A549 (cell line): ENCODE measurements around the gene OTULIN. TPM values are rescaled to one million over a fixed set of nuclear protein-coding genes. Genes with fewer than 3 reads are reported as not detected.

Experiments
- ATAC-seq, 2 experiments: fragments of 200-7000 bp in 1 of 2; fragments of >200 bp in 1 of 2; cut with Nextera tagmentation in 1 of 2; cut with Tn5 transposase in 1 of 2; 3 replicates each; pipeline versions ENCODE4 v1.8.0 to v1.9.1; 2018 to 2020; ENCODE audit warnings: mild to moderate bottlenecking in 1 of 2, moderate library complexity in 1 of 2
- CTCF ChIA-PET: fragments of 300-600 bp; sonication (Branson Sonifier 250); formaldehyde crosslinking; extraction: SDS; loops from one replicate; lab custom pipeline; 2021; ENCODE audit warnings: antibody characterized with exemption, inconsistent platforms; lab: Yijun Ruan, JAX
- POLR2A ChIA-PET: fragments of 350-600 bp; formaldehyde crosslinking; extraction: SDS; loops from one replicate; lab custom pipeline; 2021; ENCODE audit warnings: antibody characterized with exemption, inconsistent platforms; lab: Yijun Ruan, JAX
- DNase-seq, 2 experiments: peaks; one replicate each; pipeline versions ENCODE4 v3.0.0 to v3.0.0-alpha.2; 2011 to 2016; ENCODE audit warnings: low read depth in 1 of 2, low spot score in 1 of 2
- FAIRE-seq: peaks from 2 replicates; lab custom pipeline; 2011; peaks lifted over from hg19 to GRCh38; lab: Jason Lieb, UNC
- H3K27ac ChIP-seq, 2 experiments: fragments of >200 bp; sonication (Bioruptor Twin); formaldehyde crosslinking; 3 replicates each; pipeline ENCODE4 v1.5.1; 2016 to 2017
- H3K4me1 ChIP-seq: fragments of >200 bp; sonication (Bioruptor Twin); formaldehyde crosslinking; 3 replicates; pipeline ENCODE4 v1.6.1; 2016
- H3K4me2 ChIP-seq: fragments of >200 bp; sonication (Bioruptor Twin); formaldehyde crosslinking; 3 replicates; pipeline ENCODE4 v1.6.1; 2016
- H3K4me3 ChIP-seq: fragments of >200 bp; sonication (Bioruptor Twin); formaldehyde crosslinking; 3 replicates; pipeline ENCODE4 v1.5.1; 2016
- H3K9me3 ChIP-seq: fragments of >200 bp; sonication (Bioruptor Twin); formaldehyde crosslinking; 3 replicates; pipeline ENCODE4 v1.6.1; 2016
- CEBPB ChIP-seq, 2 experiments: fragments of >200 bp in 1 of 2; sonication (Bioruptor Twin) in 1 of 2; formaldehyde crosslinking in 1 of 2; IDR thresholded peaks; 2 replicates each; pipeline ENCODE4 v1.6.1; 2012 to 2016
- CHD4 ChIP-seq: fragments of 200-600 bp; sonication (generic); IDR thresholded peaks from 2 replicates; pipeline ENCODE4 v1.6.1; 2016; ENCODE audit warnings: antibody characterized with exemption, mild to moderate bottlenecking, borderline replicate concordance
- EHF ChIP-seq: fragments of 250-450 bp; sonication (Bioruptor Pico); IDR thresholded peaks from 2 replicates; pipeline ENCODE4 v1.5.0; 2020; ENCODE audit warnings: mild to moderate bottlenecking
- EP300 ChIP-seq, 2 experiments: fragments of >200 bp; sonication (Bioruptor Twin); formaldehyde crosslinking; IDR thresholded peaks; 2 replicates in 1 of 2; 3 replicates in 1 of 2; pipeline ENCODE4 v1.6.1; 2016 to 2017
- FOSB ChIP-seq: fragments of 250-450 bp; sonication (Bioruptor Pico); IDR thresholded peaks from 2 replicates; pipeline ENCODE4 v1.5.0; 2020; ENCODE audit warnings: mild to moderate bottlenecking, moderate library complexity
- FOSL2 ChIP-seq, 2 experiments: fragments of 450-650 bp in 1 of 2; fragments of >200 bp in 1 of 2; sonication (Bioruptor Twin) in 1 of 2; formaldehyde crosslinking; IDR thresholded peaks; 2 replicates each; pipeline versions ENCODE4 v1.5.0 to v1.6.1; 2016 to 2020; ENCODE audit warnings: mild to moderate bottlenecking in 1 of 2, moderate library complexity in 1 of 2
- GATA3 ChIP-seq: IDR thresholded peaks from 2 replicates; pipeline ENCODE4 v1.6.1; 2012; ENCODE audit warnings: borderline replicate concordance
- HOXB13 ChIP-seq: fragments of 250-450 bp; sonication (Bioruptor Pico); IDR thresholded peaks from 2 replicates; pipeline ENCODE4 v1.5.0; 2020; ENCODE audit warnings: low read depth, mild to moderate bottlenecking, moderate library complexity
- HOXB5 ChIP-seq: fragments of 250-450 bp; sonication (Bioruptor Pico); IDR thresholded peaks from 2 replicates; pipeline ENCODE4 v1.5.0; 2020; ENCODE audit warnings: mild to moderate bottlenecking, moderate library complexity
- JUNB ChIP-seq: fragments of >200 bp; sonication (Bioruptor Twin); formaldehyde crosslinking; IDR thresholded peaks from 2 replicates; pipeline ENCODE4 v1.6.1; 2016
- KDM1A ChIP-seq: fragments of 200-600 bp; sonication (generic); IDR thresholded peaks from 2 replicates; pipeline ENCODE4 v1.6.1; 2016; ENCODE audit warnings: low read depth, mild to moderate bottlenecking
- KDM5A ChIP-seq: fragments of 200-600 bp; sonication (generic); IDR thresholded peaks from 2 replicates; pipeline ENCODE4 v1.6.1; 2016; ENCODE audit warnings: antibody characterized with exemption, mild to moderate bottlenecking
- MYC ChIP-seq: IDR thresholded peaks from 2 replicates; pipeline ENCODE4 v1.6.1; 2012; ENCODE audit warnings: mild to moderate bottlenecking, inconsistent platforms, low read length, improper control_type of control experiment, borderline replicate concordance
- NFE2L2 ChIP-seq: fragments of 150-350 bp; conservative IDR thresholded peaks from 2 replicates; pipeline ENCODE4 v1.6.1; 2014; ENCODE audit warnings: low read length
- NR3C1 ChIP-seq: fragments of >200 bp; sonication (Bioruptor Twin); formaldehyde crosslinking; IDR thresholded peaks from 3 replicates; pipeline ENCODE4 v1.6.1; 2017
- RNF2 ChIP-seq: fragments of 200-600 bp; sonication (generic); IDR thresholded peaks from 2 replicates; pipeline ENCODE4 v1.6.1; 2016; ENCODE audit warnings: low read depth, mild to moderate bottlenecking, antibody characterized with exemption, moderate library complexity, borderline replicate concordance
- SREBF2 ChIP-seq: fragments of 450-650 bp; IDR thresholded peaks from 2 replicates; pipeline ENCODE4 v1.6.1; 2014; ENCODE audit warnings: mild to moderate bottlenecking, moderate library complexity
- TP53 ChIP-seq: fragments of 250-450 bp; sonication (Bioruptor Pico); IDR thresholded peaks from 2 replicates; pipeline ENCODE4 v1.5.0; 2021; ENCODE audit warnings: mild to moderate bottlenecking, moderate library complexity
- ZNF302 ChIP-seq: fragments of 250-450 bp; sonication (Bioruptor Pico); IDR thresholded peaks from 2 replicates; pipeline ENCODE4 v1.9.0; 2021; ENCODE audit warnings: inconsistent platforms, mild to moderate bottlenecking, moderate library complexity
- WGBS: methylation state at CpG from one replicate; pipeline ENCODE4 v1.1.6; 2017; ENCODE audit errors: missing lambda C conversion rate; 5-methylcytosine and 5-hydroxymethylcytosine counted together
- polyA plus RNA-seq, 4 experiments: library from polyadenylated mRNA; depleted of rRNA in 3 of 4; stranded (reverse); fragments of >200 nt; fragmentation: RNase III in 1 of 4; extraction: RNeasy Plus Mini Kit Qiagen cat#74134 plus additional on column Dnase treatment in 1 of 4; gene quantifications; 2 replicates in 3 of 4; 3 replicates in 1 of 4; pipeline ENCODE4 v1.2.3, GENCODE V29; 2011 to 2017
- TF ChIP-seq, protein P1 (sequence below): fragments of >200 bp; sonication (Bioruptor Twin); formaldehyde crosslinking; IDR thresholded peaks from 3 replicates; pipeline ENCODE4 v1.5.1; 2016
- TF ChIP-seq, protein P2 (sequence below): fragments of 200-600 bp; sonication (generic); IDR thresholded peaks from 2 replicates; pipeline ENCODE4 v1.6.1; 2016; ENCODE audit warnings: antibody characterized with exemption, mild to moderate bottlenecking, moderate library complexity
- TF ChIP-seq, protein P3 (sequence below): fragments of >200 bp; sonication (Bioruptor Twin); formaldehyde crosslinking; IDR thresholded peaks from 3 replicates; pipeline ENCODE4 v1.6.1; 2016
- TF ChIP-seq, protein P4 (sequence below): IDR thresholded peaks from 2 replicates; pipeline ENCODE4 v1.6.1; 2012
- TF ChIP-seq, protein P5 (sequence below): IDR thresholded peaks from 2 replicates; pipeline ENCODE4 v1.6.1; 2012

OTULIN gene
- polyA plus RNA-seq, 2 of the 4 experiments (the other 2 are of a cell fraction): 13.5 to 17.8 TPM

DNA sequence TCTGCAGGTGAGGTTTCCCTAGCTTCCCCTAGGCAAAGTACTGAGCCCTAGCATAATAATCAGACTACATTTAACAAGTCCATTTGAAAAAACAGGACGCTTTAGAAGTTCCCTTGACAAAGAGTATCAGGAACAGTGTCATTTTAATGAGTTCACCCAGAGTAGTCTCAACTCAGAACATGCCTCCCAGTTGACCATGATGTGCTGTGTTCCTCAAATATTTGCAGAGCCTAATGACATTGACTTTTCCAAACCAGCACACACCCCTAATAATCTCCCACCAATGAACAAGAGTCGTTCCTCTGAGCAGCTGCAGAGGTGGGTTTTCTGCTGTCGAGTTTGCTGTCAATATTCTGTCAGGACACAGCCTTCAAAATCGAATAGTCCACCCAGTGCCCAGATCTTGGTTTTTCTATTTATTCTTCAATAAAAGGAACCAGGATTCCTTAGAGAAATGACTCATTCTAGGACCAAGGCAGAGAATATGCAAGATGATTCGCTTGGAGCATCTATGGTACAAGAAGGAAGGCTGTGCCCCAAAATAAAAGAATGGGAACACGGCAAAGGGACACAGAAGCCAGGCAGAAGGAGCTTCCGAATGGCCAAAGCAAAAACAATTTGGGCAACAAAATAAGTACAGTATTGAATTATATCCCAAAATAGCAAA, 57.6 kb downstream of the OTULIN start (continued):
- TF ChIP-seq, protein P1, sequence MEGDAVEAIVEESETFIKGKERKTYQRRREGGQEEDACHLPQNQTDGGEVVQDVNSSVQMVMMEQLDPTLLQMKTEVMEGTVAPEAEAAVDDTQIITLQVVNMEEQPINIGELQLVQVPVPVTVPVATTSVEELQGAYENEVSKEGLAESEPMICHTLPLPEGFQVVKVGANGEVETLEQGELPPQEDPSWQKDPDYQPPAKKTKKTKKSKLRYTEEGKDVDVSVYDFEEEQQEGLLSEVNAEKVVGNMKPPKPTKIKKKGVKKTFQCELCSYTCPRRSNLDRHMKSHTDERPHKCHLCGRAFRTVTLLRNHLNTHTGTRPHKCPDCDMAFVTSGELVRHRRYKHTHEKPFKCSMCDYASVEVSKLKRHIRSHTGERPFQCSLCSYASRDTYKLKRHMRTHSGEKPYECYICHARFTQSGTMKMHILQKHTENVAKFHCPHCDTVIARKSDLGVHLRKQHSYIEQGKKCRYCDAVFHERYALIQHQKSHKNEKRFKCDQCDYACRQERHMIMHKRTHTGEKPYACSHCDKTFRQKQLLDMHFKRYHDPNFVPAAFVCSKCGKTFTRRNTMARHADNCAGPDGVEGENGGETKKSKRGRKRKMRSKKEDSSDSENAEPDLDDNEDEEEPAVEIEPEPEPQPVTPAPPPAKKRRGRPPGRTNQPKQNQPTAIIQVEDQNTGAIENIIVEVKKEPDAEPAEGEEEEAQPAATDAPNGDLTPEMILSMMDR: no peak
- no peak for TF ChIP-seq NFE2L2
- no peak for TF ChIP-seq EP300 (IDR thresholded peaks at IDR 0.05)
- TF ChIP-seq, protein P2, sequence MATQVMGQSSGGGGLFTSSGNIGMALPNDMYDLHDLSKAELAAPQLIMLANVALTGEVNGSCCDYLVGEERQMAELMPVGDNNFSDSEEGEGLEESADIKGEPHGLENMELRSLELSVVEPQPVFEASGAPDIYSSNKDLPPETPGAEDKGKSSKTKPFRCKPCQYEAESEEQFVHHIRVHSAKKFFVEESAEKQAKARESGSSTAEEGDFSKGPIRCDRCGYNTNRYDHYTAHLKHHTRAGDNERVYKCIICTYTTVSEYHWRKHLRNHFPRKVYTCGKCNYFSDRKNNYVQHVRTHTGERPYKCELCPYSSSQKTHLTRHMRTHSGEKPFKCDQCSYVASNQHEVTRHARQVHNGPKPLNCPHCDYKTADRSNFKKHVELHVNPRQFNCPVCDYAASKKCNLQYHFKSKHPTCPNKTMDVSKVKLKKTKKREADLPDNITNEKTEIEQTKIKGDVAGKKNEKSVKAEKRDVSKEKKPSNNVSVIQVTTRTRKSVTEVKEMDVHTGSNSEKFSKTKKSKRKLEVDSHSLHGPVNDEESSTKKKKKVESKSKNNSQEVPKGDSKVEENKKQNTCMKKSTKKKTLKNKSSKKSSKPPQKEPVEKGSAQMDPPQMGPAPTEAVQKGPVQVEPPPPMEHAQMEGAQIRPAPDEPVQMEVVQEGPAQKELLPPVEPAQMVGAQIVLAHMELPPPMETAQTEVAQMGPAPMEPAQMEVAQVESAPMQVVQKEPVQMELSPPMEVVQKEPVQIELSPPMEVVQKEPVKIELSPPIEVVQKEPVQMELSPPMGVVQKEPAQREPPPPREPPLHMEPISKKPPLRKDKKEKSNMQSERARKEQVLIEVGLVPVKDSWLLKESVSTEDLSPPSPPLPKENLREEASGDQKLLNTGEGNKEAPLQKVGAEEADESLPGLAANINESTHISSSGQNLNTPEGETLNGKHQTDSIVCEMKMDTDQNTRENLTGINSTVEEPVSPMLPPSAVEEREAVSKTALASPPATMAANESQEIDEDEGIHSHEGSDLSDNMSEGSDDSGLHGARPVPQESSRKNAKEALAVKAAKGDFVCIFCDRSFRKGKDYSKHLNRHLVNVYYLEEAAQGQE: no peak
- TF ChIP-seq HOXB5 (CRISPR knock-in tag): no peak
- TF ChIP-seq CHD4: no peak

DNA sequence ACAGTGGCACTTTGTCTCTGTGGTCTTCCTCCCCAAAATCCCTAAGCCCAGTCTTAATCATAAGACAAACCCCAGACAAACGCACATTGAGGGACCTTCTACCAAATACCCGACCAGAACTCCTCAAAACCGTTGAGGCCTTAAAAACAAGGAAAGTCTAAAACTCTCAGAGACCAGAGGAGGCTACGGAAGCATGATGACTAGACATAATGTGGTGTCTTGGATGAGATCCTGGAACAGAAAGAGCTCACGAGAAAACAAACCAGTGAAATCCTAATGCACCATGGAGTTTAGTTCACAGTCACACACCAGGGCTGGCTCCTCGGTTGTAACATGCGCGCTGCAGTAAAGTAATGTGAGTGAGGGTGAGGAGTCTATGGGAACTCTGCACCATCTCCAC, 58.4 kb downstream of the OTULIN start:
- ChIA-PET CTCF (interaction anchor here (0.6 to 10.6 kb wide), 2 partner anchors 281 to 290 kb away, joined by 4 to 144 read pairs; no protein-coding TSS in a partner anchor), POLR2A (no interaction called here)
- Histone ChIP-seq H3K4me3 (no peak overlapping the region), H3K4me2 (no peak overlapping the region), H3K27ac (no peak overlapping the region), H3K4me1 (no peaks in the 10 kb centered on the region), H3K9me3 (no peaks in the 10 kb centered on the region)
- ATAC-seq: no peak
- DNase-seq: no peak
- TF ChIP-seq TP53 (CRISPR knock-in tag) (no peak), ZNF302 (CRISPR knock-in tag) (no peak), KDM1A (no peak), SREBF2 (no peak), CEBPB (IDR thresholded peaks at IDR 0.05) (no peak), MYC (no peak), EP300 (IDR thresholded peaks at IDR 0.05) (no peak), RNF2 (no peak)
- no peak for FAIRE-seq
- WGBS: 90% methylated on average over 8 of the region's 8 CpGs

DNA sequence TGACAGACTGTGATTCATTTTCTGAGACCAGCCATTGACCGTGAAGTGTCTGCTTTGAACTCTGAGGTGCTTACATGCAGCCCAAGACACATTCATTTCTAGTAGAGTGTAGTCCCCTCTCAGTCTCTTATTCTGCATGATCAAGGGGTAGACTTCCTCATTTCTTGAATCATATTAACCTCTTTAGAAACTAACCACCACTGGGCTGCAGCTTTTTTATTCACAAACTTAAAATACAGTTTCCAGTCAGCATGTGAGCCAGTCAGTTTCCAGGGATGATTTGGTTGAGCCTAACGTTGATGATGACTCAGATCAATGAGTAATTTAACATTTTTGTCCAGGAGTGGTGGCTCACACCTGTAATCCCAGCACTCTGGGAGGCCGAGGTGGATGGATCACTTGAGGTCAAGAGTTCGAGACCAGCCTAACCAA, 59.2 kb downstream of the OTULIN start:
- H3K4me1 ChIP-seq: no peaks in the 10 kb centered on the region
- H3K4me2 ChIP-seq: no peak overlapping the region
- no peak overlapping the region for H3K27ac ChIP-seq
- DNase-seq: no peak
- CTCF ChIA-PET: interaction anchor here (1.0 to 10.6 kb wide), 5 partner anchors 12 to 292 kb away, joined by 3 to 144 read pairs (median 4); no protein-coding TSS in a partner anchor
- no peaks in the 10 kb centered on the region for H3K9me3 ChIP-seq
- H3K4me3 ChIP-seq: no peak overlapping the region
- ATAC-seq: no peak
- 72% methylated on average over 4 of the region's 4 CpGs for WGBS
- FAIRE-seq: no peak
- TF ChIP-seq, protein P3, sequence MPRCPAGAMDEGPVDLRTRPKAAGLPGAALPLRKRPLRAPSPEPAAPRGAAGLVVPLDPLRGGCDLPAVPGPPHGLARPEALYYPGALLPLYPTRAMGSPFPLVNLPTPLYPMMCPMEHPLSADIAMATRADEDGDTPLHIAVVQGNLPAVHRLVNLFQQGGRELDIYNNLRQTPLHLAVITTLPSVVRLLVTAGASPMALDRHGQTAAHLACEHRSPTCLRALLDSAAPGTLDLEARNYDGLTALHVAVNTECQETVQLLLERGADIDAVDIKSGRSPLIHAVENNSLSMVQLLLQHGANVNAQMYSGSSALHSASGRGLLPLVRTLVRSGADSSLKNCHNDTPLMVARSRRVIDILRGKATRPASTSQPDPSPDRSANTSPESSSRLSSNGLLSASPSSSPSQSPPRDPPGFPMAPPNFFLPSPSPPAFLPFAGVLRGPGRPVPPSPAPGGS: no peak
- TF ChIP-seq FOSL2 (IDR thresholded peaks at IDR 0.05) (no peak), FOSL2 (CRISPR knock-in tag; IDR thresholded peaks at IDR 0.05) (no peak), FOSB (CRISPR knock-in tag) (no peak), HOXB13 (CRISPR knock-in tag) (no peak), KDM5A (no peak), NR3C1 (no peak), GATA3 (no peak), EHF (CRISPR knock-in tag) (no peak), JUNB (no peak)
- TF ChIP-seq, protein P4, sequence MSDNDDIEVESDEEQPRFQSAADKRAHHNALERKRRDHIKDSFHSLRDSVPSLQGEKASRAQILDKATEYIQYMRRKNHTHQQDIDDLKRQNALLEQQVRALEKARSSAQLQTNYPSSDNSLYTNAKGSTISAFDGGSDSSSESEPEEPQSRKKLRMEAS: no peak
- TF ChIP-seq, protein P5, sequence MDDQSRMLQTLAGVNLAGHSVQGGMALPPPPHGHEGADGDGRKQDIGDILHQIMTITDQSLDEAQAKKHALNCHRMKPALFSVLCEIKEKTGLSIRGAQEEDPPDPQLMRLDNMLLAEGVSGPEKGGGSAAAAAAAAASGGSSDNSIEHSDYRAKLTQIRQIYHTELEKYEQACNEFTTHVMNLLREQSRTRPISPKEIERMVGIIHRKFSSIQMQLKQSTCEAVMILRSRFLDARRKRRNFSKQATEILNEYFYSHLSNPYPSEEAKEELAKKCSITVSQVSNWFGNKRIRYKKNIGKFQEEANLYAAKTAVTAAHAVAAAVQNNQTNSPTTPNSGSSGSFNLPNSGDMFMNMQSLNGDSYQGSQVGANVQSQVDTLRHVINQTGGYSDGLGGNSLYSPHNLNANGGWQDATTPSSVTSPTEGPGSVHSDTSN: no peak
- POLR2A ChIA-PET: no interaction called here
